Naive thymus-derived CD4-positive, alpha-beta T cell (primary cell): Measurements from ENCODE around the gene CAND2. TPM values are rescaled to one million over a fixed set of nuclear protein-coding genes. Genes with fewer than 3 reads are reported as not detected.
"Not testable (repeated sequence)": the region's sequence is repeated elsewhere in the genome, so short reads cannot be mapped to it uniquely, and the experiment has no call there.

ENCODE experiments used
- ATAC-seq: fragments of 150-1000 bp; cut with Tn5 transposase; 2 replicates; pipeline ENCODE4 v1.10.0; 2021; ENCODE audit warnings: mild to moderate bottlenecking, moderate library complexity
- CTCF ChIA-PET: fragments of 350-600 bp; sonication (Branson Sonifier 250); formaldehyde crosslinking; loops from one replicate; lab custom pipeline; 2021; ENCODE audit warnings: antibody characterized with exemption; lab: Charles Lee
- POLR2A ChIA-PET: fragments of 350-600 bp; sonication (Branson Sonifier 250); formaldehyde crosslinking; loops from one replicate; lab custom pipeline; 2021; ENCODE audit warnings: antibody characterized with exemption, inconsistent platforms; lab: Charles Lee
- DNase-seq, 9 donors: peaks; one replicate each; pipeline versions ENCODE4 v3.0.0 to v3.0.0-alpha.2; 2020 to 2022; ENCODE audit warnings: mixed read lengths in 1 of 9
- H3K27ac ChIP-seq: one replicate; pipeline ENCODE4 v1.7.0; 2013; ENCODE audit warnings: mild to moderate bottlenecking, low read depth, low read length, moderate library complexity
- H3K27me3 ChIP-seq, 2 donors: one replicate each; pipeline ENCODE4 v1.7.0; 2013; ENCODE audit warnings: low read length in 2 of 2, mild to moderate bottlenecking in 2 of 2, moderate library complexity in 2 of 2; ENCODE audit not compliant: control insufficient read depth in 2 of 2, insufficient read depth in 2 of 2
- H3K36me3 ChIP-seq, 3 experiments: 1 replicate in 2 of 3; 2 replicates in 1 of 3; pipeline ENCODE4 v1.7.0; 2013; ENCODE audit warnings: low read length in 3 of 3, mild to moderate bottlenecking in 3 of 3, moderate library complexity in 1 of 3; ENCODE audit not compliant: insufficient read depth in 3 of 3, control insufficient read depth in 2 of 3
- H3K4me1 ChIP-seq, 2 donors: one replicate each; pipeline ENCODE4 v1.7.0; 2013; ENCODE audit warnings: low read length in 2 of 2, mild to moderate bottlenecking in 2 of 2, moderate library complexity in 1 of 2; ENCODE audit not compliant: control insufficient read depth in 2 of 2, insufficient read depth in 2 of 2
- H3K4me3 ChIP-seq: 2 replicates; pipeline ENCODE4 v1.7.0; 2013; ENCODE audit warnings: mild to moderate bottlenecking, low read length
- H3K9me3 ChIP-seq, 3 experiments: 1 replicate in 2 of 3; 2 replicates in 1 of 3; pipeline ENCODE4 v1.7.0; 2013; ENCODE audit warnings: low read length in 3 of 3; ENCODE audit not compliant: control insufficient read depth in 2 of 3
- H3K27ac Mint-ChIP-seq, 9 donors: one replicate each; pipeline ENCODE4 v1.8.0; 2020 to 2022; ENCODE audit warnings: mixed read lengths in 9 of 9, mild to moderate bottlenecking in 8 of 9, moderate library complexity in 5 of 9, inconsistent platforms in 2 of 9
- H3K27me3 Mint-ChIP-seq, 5 donors: one replicate each; pipeline ENCODE4 v1.8.0; 2021 to 2022; ENCODE audit warnings: mixed read lengths in 5 of 5, mild to moderate bottlenecking in 1 of 5
- H3K36me3 Mint-ChIP-seq, 5 donors: one replicate each; pipeline ENCODE4 v1.8.0; 2020 to 2022; ENCODE audit warnings: mixed read lengths in 5 of 5, mild to moderate bottlenecking in 3 of 5, inconsistent platforms in 1 of 5
- H3K4me1 Mint-ChIP-seq, 7 donors: one replicate each; pipeline ENCODE4 v1.8.0; 2020 to 2022; ENCODE audit warnings: mixed read lengths in 7 of 7, mild to moderate bottlenecking in 3 of 7, inconsistent platforms in 1 of 7
- H3K4me3 Mint-ChIP-seq, 10 donors: one replicate each; pipeline ENCODE4 v1.8.0; 2020 to 2022; ENCODE audit warnings: mild to moderate bottlenecking in 10 of 10, mixed read lengths in 10 of 10, moderate library complexity in 6 of 10, inconsistent platforms in 2 of 10
- H3K9me3 Mint-ChIP-seq, 11 donors: one replicate each; pipeline ENCODE4 v1.8.0; 2020 to 2022; ENCODE audit warnings: mixed read lengths in 11 of 11, mild to moderate bottlenecking in 4 of 11, inconsistent platforms in 1 of 11, moderate library complexity in 1 of 11
- intact Hi-C, 2 donors: fragments of 100-400 bp; cut with micrococcal nuclease; formaldehyde crosslinking; loops; one replicate each; pipeline ENCODE4 v1.15.1; 2023
- polyA plus RNA-seq, 2 donors: library from polyadenylated mRNA; unstranded; fragments of 300-500 nt; fragmentation: Illumina TruSeq; gene quantifications; one replicate each; pipeline ENCODE4 v1.2.3, GENCODE V29; 2021
- total RNA-seq, 6 experiments: library from RNA in 5 of 6; stranded (reverse) in 5 of 6; gene quantifications; 1 replicate in 5 of 6; 2 replicates in 1 of 6; pipeline ENCODE4 v1.2.3 and lab custom pipeline; 2021 to 2026

Gene CAND2
- total and polyA plus RNA-seq, 7 experiments from 2014 or later, result 0.15 to 8.2 (median 4.3) TPM

DNA sequence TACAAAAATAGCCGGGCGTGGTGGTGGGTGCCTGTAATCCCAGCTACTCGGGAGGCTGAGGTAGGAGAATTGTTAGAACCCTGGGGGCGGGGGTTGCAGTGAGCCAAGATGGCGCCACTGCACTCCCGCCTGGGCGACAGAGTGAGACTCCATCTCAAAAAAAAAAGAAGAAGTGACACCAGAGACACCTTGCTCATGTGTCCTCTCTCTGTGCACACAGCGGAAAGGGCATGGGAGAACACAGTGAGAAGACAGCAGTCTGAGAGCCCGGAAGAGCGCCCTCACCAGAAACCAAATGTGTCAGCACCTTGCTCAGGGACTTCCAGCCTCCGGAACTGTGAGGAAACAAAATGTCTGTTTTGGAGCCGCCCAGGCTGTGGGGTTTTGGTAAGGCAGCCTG, 85.4 kb downstream of the CAND2 start:
- ATAC-seq, H3K9me3 Mint-ChIP-seq, H3K27me3 ChIP-seq, H3K27ac ChIP-seq, DNase-seq, POLR2A ChIA-PET, H3K36me3 ChIP-seq, CTCF ChIA-PET, H3K4me3 ChIP-seq, H3K36me3 Mint-ChIP-seq, intact Hi-C loops, H3K9me3 ChIP-seq, H3K4me3 Mint-ChIP-seq: not testable (repeated sequence)
- Mint-ChIP-seq H3K27ac (peak overlapping the region in 2 of 9 donors; percentile 34 to 62), H3K4me1 (peaks cover 0 to 12% (median 11%) of the 10 kb centered on the region in 7 donors), H3K27me3 (peaks cover 0 to 18% (median 3%) of the 10 kb centered on the region in 5 donors)
- H3K4me1 ChIP-seq, result peaks cover 0 to 12% of the 10 kb centered on the region in 2 donors

DNA sequence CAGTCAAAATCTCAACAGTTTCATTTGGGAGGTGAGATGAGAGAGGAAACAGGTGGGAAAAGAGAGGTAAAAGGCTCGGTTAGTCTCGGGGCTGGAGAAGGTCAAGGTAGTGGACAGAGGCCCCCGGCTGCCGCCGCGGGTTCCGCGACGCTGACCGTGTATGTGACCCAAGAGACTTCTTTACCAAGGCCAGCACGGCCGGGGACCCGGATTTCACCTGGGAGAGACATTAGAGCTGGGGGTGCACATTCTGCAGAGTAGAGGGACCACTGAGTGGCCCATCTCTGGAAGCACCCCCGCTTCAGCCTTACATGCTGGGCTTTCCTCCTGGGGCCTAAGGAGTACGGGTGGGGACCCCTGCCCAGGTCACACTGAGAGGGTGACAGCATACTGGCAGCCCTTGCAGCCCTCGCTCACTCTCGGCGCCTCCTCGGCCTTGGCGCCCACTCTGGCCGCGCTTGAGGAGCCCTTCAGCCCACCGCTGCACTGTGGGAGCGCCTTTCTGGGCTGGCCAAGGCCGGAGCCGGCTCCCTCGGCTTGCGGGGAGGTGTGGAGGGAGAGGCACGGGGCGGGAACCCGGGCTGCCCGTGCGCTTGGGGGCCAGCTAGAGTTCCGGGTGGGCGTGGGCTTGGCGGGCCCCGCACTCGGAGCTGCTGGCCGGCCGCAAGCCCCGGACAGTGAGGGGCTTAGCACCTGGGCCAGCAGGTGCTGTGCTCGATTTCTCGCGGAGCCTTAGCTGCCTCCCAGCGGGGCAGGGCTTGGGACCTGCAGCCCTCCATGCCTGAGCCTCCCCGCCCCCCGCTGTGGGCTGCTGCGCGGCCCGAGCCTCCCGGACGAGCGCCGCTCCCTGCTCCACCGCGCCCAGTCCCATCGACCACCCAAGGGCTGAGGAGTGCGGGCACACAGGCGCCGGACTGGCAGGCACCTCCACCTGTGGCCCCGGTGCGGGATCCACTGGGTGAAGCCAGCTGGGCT, 86.1 kb downstream of the CAND2 start:
- Histone ChIP-seq H3K4me3 (no peak overlapping the region), H3K4me1 (peaks cover 0 to 12% of the 10 kb centered on the region in 2 donors), H3K27ac (no peak overlapping the region), H3K36me3 (no peaks in the 10 kb centered on the region), H3K9me3 (no peaks in the 10 kb centered on the region), H3K27me3 (no peaks in the 10 kb centered on the region)
- ChIA-PET POLR2A (no interaction called here), CTCF (interaction anchor here (0.8 kb wide), 1 partner anchor 222 kb away, joined by 3 read pairs; no protein-coding TSS in a partner anchor)
- Mint-ChIP-seq H3K4me1 (peaks cover 0 to 17% (median 11%) of the 10 kb centered on the region in 7 donors), H3K27ac (peak overlapping the region in 1 of 9 donors; percentile 62), H3K27me3 (peaks cover 0 to 24% (median 11%) of the 10 kb centered on the region in 5 donors), H3K36me3 (no peaks in the 10 kb centered on the region), H3K9me3 (no peaks in the 10 kb centered on the region), H3K4me3 (no peak overlapping the region)
- intact Hi-C loops, result no loop called here
- ATAC-seq (no peak), DNase-seq (no peak)

DNA sequence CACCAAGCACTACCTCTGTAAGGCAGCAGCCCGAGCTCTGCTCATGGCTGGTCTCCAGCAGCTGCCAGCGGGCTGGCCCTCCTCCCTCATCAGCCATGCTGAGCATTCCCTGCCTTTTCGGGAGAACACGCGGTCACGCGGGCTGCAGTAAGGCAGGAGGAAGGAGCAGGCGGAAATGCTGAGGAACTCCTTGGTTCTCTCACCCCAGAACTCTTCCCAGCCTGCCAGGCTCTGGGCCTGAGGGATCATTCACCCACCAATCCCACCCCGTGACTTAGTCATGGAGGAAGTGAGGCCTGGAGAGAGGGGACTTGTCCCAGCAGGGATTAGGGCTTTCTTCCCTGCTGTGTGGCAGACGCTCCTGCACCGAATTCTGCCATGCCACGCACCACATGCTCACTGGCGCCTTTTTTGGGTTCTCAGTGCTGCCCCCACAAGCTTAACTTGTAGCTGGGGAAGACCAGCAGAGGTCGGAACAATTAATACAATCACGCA, 87.8 kb downstream of the CAND2 start:
- Mint-ChIP-seq H3K4me3 (no peak overlapping the region), H3K27me3 (peaks cover 0 to 30% (median 11%) of the 10 kb centered on the region in 5 donors), H3K27ac (peak overlapping the region in 1 of 9 donors; percentile 45), H3K4me1 (peaks cover 0 to 17% (median 11%) of the 10 kb centered on the region in 7 donors), H3K9me3 (no peaks in the 10 kb centered on the region), H3K36me3 (no peaks in the 10 kb centered on the region)
- Histone ChIP-seq H3K27ac (no peak overlapping the region), H3K27me3 (no peaks in the 10 kb centered on the region), H3K4me1 (peaks cover 0 to 12% of the 10 kb centered on the region in 2 donors), H3K4me3 (no peak overlapping the region), H3K36me3 (no peaks in the 10 kb centered on the region), H3K9me3 (no peaks in the 10 kb centered on the region)
- ATAC-seq, result no peak
- ChIA-PET CTCF (no interaction called here), POLR2A (no interaction called here)
- intact Hi-C loops, result no loop called here
- no peak for DNase-seq

Other genes starting within 250 kb of the CAND2 start
- 10 to 100 TPM; 21.9 to 34.5 (median 25.4) TPM for gene MKRN2, start 239.6 kb upstream of the CAND2 start, total RNA-seq
- 10 to 100 TPM; 49.8 to 66.2 TPM for gene MKRN2, start 239.6 kb upstream of the CAND2 start, polyA plus RNA-seq
- 100 to 1,000 TPM in 4 of 5 experiments, 10 to 100 TPM in 1; 93.4 to 129 (median 125) TPM for gene RAF1, start 132.6 kb upstream of the CAND2 start, total RNA-seq
- 10 to 100 TPM; 50.2 to 87.8 TPM for gene RAF1, start 132.6 kb upstream of the CAND2 start, polyA plus RNA-seq
- 1 to 10 TPM in 1 of 5 experiments, not detected in 4; 1.1 TPM for gene TMEM40, start 37.4 kb upstream of the CAND2 start, total RNA-seq
- gene TMEM40, start 37.4 kb upstream of the CAND2 start, polyA plus RNA-seq, result not detected
- 1,000 to 10,000 TPM; 1,890 to 4,471 (median 4,246) TPM for gene RPL32, start 44.9 kb downstream of the CAND2 start, total RNA-seq
- 1,000 to 10,000 TPM; 4,172 to 4,415 TPM for gene RPL32, start 44.9 kb downstream of the CAND2 start, polyA plus RNA-seq